ENCODE results near the gene GPR180. TPM values are rescaled to one million over a fixed set of nuclear protein-coding genes. Genes with fewer than 3 reads are reported as not detected.
A peak's percentile ranks its signal among the peaks of the same experiment; 100 is the strongest.

GPR180 gene
- total RNA-seq, 1 experiment from 2014 or later = 10.7 TPM

DNA sequence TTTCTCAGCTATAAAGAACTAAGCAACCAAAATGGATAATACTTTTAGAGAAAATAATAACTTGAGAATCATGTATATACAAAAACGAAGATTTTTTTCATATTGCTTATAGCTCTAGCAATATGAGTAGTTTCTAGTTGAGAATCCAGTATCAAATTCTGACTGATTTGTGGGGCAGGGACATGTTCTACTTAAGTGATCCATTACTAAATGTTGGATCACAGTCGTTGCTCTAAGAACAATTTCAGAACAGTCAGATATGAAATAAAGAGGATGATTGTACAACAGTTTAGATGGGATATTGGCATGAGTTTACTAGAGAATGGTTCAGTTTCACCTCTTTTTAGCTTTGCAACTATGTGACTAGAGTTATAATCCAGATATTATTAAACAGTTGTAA, 70.7 kb downstream of the GPR180 start:
- no peaks in the 10 kb centered on the region; the same call in 1 of the 2 replicates for H3K27me3 ChIP-seq (replicated peaks)
- H3K9me3 ChIP-seq (replicated peaks) = no peaks in the 10 kb centered on the region
- DNase-seq (ENCODE audit: low read depth in 1 of 2, low spot score in 2 of 2) = no peak
- H3K36me3 ChIP-seq = no peaks in the 10 kb centered on the region
- no peak overlapping the region for H3K27ac ChIP-seq
- H3K4me3 ChIP-seq = no peak overlapping the region
- no peaks in the 10 kb centered on the region for H3K4me1 ChIP-seq (replicated peaks)

- Histone ChIP-seq H3K9me3 (replicated peaks) (no peaks in the 10 kb centered on the region), H3K36me3 (no peaks in the 10 kb centered on the region), H3K4me1 (replicated peaks) (no peaks in the 10 kb centered on the region), H3K4me3 (no peak overlapping the region), H3K27me3 (replicated peaks) (no peaks in the 10 kb centered on the region; the same call in 1 of the 2 replicates), H3K27ac (no peak overlapping the region)
- DNase-seq (ENCODE audit: low read depth in 1 of 2, low spot score in 2 of 2) = no peak
These were observed 72.2 kb downstream of the GPR180 start for GRCh38 chr13:94673851-94674250.

GRCh38 chr13:94674609-94675348, 73.1 kb downstream of the GPR180 start:
- Histone ChIP-seq H3K27ac (no peak overlapping the region), H3K4me3 (no peak overlapping the region), H3K4me1 (replicated peaks) (no peaks in the 10 kb centered on the region), H3K36me3 (no peaks in the 10 kb centered on the region), H3K27me3 (replicated peaks) (no peaks in the 10 kb centered on the region; the same call in 1 of the 2 replicates), H3K9me3 (replicated peaks) (no peaks in the 10 kb centered on the region)
- peak; percentile 4 to 41 for DNase-seq (ENCODE audit: low read depth in 1 of 2, low spot score in 2 of 2)

DNA sequence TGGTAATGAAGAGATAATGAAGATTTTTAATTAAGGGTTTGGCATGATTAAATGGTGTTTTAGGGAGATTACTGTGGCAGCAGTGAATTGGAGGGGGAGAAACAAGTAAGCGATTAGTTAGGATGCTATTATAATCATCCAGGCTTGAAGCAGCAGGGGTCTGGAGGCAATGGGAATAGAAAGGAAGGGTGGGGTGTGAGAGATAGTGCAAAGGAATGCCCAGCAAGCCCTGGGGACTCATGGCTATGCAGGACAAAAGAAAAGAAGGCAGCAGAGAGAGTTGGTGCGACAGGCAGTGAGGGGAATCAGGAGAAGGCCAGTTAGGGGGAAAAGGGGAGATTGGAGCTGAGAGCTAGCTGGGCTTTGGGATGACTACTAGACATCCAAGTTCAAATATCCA, 76.1 kb downstream of the GPR180 start:
- Histone ChIP-seq H3K27ac (no peak overlapping the region), H3K36me3 (no peaks in the 10 kb centered on the region), H3K4me3 (no peak overlapping the region), H3K9me3 (replicated peaks) (no peaks in the 10 kb centered on the region), H3K27me3 (replicated peaks) (peaks cover 3% of the 10 kb centered on the region; the same call in 1 of the 2 replicates), H3K4me1 (replicated peaks) (no peaks in the 10 kb centered on the region)
- no peak for DNase-seq (ENCODE audit: low read depth in 1 of 2, low spot score in 2 of 2)

DNA sequence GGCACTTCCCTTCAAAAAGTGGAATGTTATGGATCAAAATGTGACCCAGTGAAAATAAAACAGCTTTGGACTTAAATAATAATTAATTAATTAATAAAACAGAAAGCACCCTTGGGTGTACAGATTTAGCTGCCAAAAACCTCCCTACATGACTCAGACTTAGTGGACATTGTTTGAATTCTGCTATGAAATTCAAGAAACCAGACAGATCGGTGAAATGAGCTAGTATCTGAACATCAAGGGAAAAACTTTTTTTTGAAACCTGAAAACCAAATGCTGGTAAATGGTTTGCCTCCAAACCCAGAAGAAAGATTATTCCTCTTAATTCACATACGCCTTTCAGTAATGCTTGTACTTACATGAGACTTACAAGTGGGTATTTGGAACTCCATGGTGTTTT, 77.2 kb downstream of the GPR180 start:
- Histone ChIP-seq H3K4me3 (no peak overlapping the region), H3K36me3 (no peaks in the 10 kb centered on the region), H3K4me1 (replicated peaks) (no peaks in the 10 kb centered on the region), H3K27me3 (replicated peaks) (peaks cover 3% of the 10 kb centered on the region; the same call in 1 of the 2 replicates), H3K27ac (no peak overlapping the region), H3K9me3 (replicated peaks) (no peaks in the 10 kb centered on the region)
- no peak for DNase-seq (ENCODE audit: low read depth in 1 of 2, low spot score in 2 of 2)

DNA sequence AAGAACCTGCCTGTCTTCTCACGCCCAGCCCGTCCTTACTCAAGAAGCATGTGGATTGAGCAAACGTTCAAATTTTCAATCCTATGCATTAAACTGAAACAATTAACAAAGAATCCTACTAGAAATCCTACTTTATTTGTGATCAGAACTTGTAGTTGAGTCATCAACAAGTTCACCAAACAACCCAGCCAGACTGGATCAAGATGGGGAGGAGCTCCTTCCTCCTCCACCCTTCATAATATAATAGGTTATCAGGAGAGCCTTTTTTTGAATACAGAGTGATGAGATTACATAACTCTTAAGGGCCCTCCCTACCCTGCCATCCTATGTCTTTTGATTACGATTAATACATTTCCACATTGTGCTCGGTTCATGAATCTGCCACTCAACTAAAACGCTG, 78.0 kb downstream of the GPR180 start:
- no peak for DNase-seq (ENCODE audit: low read depth in 1 of 2, low spot score in 2 of 2)
- Histone ChIP-seq H3K27me3 (replicated peaks) (peaks cover 3% of the 10 kb centered on the region; the same call in 1 of the 2 replicates), H3K4me1 (replicated peaks) (no peaks in the 10 kb centered on the region), H3K9me3 (replicated peaks) (no peaks in the 10 kb centered on the region), H3K27ac (no peak overlapping the region), H3K4me3 (no peak overlapping the region), H3K36me3 (no peaks in the 10 kb centered on the region)

GRCh38 chr13:94682229-94682628, 80.6 kb downstream of the GPR180 start:
- Histone ChIP-seq H3K4me3 (no peak overlapping the region), H3K4me1 (replicated peaks) (no peaks in the 10 kb centered on the region), H3K9me3 (replicated peaks) (no peaks in the 10 kb centered on the region), H3K36me3 (no peaks in the 10 kb centered on the region), H3K27me3 (replicated peaks) (peaks cover 3% of the 10 kb centered on the region; the same call in 1 of the 2 replicates), H3K27ac (no peak overlapping the region)
- DNase-seq (ENCODE audit: low read depth in 1 of 2, low spot score in 2 of 2) = no peak

DNA sequence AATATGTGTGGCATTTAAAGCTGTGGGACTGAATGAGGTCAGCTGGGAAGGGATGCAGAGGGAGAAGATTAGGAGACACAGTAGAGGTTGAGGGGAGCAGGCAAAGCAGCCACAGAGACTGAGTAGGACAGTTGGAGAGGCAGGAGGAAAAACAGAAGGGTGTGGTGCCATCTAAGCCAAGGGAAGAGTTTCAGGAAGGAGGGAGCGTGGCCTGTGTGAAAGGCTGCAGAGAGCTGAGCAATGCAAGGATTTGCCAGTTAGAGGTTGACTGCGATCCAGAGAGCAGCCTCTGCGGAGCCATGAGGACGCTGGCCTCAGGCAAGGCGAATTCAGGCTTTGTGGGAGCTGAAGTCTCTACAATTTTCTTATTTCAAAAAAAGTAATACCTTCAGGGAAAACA, 81.8 kb downstream of the GPR180 start:
- Histone ChIP-seq H3K4me3 (no peak overlapping the region), H3K27me3 (replicated peaks) (0 out of 2 replicates have a peak, but pooled peaks cover 3% of the 10 kb centered on the region), H3K36me3 (no peaks in the 10 kb centered on the region), H3K4me1 (replicated peaks) (no peaks in the 10 kb centered on the region), H3K9me3 (replicated peaks) (no peaks in the 10 kb centered on the region), H3K27ac (no peak overlapping the region)
- DNase-seq (ENCODE audit: low read depth in 1 of 2, low spot score in 2 of 2) = no peak

Other genes starting within 250 kb of the GPR180 start
- gene DCT, start 122.2 kb upstream of the GPR180 start, total RNA-seq (2014; rRNA removed; shearing (Covaris generic)) = not detected in 2 replicates
- gene TGDS, start 5.7 kb upstream of the GPR180 start, total RNA-seq (2014; rRNA removed; shearing (Covaris generic)) = 10.0 and 12.1 TPM in 2 replicates
- not detected in 2 replicates for gene SOX21, start 110.7 kb downstream of the GPR180 start, total RNA-seq (2014; rRNA removed; shearing (Covaris generic))

Measured in SJSA1 (cell line).